ENCODE measurements around the gene VAV2.

The VAV2 gene

DNA sequence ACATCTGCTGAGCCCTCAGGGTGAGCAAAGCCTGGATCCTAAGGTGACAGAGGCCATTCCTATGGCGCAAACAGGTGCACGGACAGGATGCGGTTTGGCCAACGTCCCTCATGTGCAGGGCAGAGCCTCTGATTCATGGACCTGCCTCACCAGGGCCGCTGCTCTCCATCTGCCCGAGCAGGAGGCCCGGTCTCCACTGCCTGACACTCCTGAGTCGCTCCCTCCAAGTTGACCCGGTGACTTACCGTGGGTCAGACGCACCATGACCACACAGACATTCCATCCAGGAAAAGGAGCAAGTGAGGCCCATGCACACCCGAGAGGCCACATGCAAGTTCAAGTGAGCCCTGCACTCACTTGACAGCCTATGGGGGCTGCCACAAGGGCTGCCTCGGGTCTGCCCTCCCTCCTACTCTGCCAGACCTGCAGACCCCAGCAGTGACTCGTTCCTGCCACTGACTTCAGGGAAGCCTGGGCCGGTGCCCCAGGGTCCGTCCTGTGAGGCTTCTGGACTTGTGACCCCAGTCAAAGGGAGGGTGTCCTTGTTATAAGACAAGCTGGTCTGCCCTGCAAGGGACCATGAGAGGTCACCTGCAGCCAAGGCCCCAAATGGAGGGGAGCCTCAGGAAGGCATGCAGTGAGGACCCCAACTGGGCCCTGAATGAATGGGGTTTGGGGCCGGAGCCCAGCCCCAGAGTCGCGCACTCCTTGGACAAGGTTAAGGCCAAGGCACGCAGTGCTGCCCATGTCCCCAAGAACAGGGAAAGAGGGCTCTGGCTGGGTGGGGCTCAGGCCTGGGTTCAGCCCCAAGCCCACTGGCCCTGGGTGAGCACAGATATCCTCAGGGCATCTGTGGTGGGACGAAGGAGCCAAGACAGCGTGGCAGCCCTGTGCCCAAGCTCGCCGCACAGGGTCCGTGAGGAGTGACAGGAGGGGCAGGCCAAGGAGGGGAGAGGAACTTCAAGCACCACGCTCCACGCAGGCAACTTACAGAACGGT, 43.2 kb upstream of the VAV2 start:
- Histone ChIP-seq H3K36me3 (peaks cover 92 to 100% (median 99%) of the 10 kb centered on the region in 11 experiments), H3K27me3 (no peaks in the 10 kb centered on the region)
- TF ChIP-seq Cebpa-rat (IDR thresholded peaks at IDR 0.05), result no peak

DNA sequence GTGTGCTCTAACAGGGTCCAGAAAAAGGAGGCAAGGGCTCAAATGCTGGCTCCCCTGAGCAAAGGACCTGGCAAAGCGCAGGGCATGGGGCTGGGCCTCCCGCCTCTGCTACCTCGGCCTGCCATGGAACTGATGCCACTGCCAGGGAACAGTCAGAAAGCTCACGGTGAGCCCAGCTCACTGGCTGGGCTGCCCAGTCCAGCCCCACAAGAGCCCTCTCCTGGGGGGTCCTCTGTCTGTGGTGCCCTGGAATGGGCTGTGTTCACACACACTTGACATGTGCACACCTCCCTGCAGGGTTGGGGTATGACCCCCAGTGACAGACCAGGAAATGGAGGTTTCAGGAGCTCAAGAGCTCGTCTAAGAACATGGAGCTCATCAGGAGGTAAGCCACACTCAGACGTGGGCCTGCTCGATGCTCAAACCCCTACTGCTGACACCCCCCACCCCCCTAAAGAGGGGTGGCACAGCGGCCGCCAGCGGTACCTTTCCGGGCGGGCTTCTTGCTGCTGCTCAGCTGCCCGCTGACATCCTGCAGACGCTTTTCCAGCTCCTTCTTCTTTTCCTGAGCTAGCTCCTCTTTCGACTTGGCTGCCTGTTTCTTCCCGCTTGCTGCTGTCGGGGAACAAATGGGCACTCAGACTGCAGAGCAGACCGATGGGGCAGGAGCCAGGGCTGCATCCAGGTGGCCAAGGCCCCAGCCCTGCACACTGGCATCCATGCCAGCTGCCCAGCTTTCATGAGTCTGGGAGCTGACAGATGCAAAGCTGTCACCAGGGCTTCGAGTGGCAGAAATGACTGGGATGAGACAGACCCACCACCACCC, 42.3 kb upstream of the VAV2 start:
- Histone ChIP-seq H3K4me3 (no peak overlapping the region), H4K20me1 (peaks cover 0 to 71% (median 26%) of the 10 kb centered on the region in 11 experiments; a peak in 15 of 22 replicates), H3K27ac (no peak overlapping the region), H3K9me3 (replicated peaks in 1 of 11) (peaks cover 0 to 10% (median 0%) of the 10 kb centered on the region in 11 experiments; a peak in 1 of 22 replicates), H3K36me3 (peaks cover 89 to 100% (median 96%) of the 10 kb centered on the region in 11 experiments), H3K9ac (no peak overlapping the region), H3K27me3 (no peaks in the 10 kb centered on the region), H3K4me2 (no peak overlapping the region), H3K4me1 (peaks cover 0 to 2% (median 0%) of the 10 kb centered on the region in 10 experiments; a peak in 3 of 20 replicates)
- TF ChIP-seq Cebpa-rat (IDR thresholded peaks at IDR 0.05), result no peak

More for the DNA sequence above, 43.2 kb upstream of the VAV2 start:
- peaks cover 0 to 10% (median 0%) of the 10 kb centered on the region in 11 experiments; a peak in 1 of 22 replicates for H3K9me3 ChIP-seq (replicated peaks in 1 of 11)
- no peak overlapping the region for H3K4me3 ChIP-seq
- H4K20me1 ChIP-seq, result peaks cover 0 to 71% (median 23%) of the 10 kb centered on the region in 11 experiments; a peak in 15 of 22 replicates
- no peak overlapping the region for H3K4me2 ChIP-seq
- no peaks in the 10 kb centered on the region for H3K4me1 ChIP-seq
- no peak overlapping the region for H3K27ac ChIP-seq
- H3K9ac ChIP-seq, result no peak overlapping the region

GRCh38 chr9:134033516-134034214, 41.5 kb upstream of the VAV2 start:
- Histone ChIP-seq H3K4me1 (peaks cover 0 to 9% (median 0%) of the 10 kb centered on the region in 10 experiments; a peak in 4 of 20 replicates), H3K9me3 (replicated peaks in 1 of 11) (peaks cover 0 to 10% (median 0%) of the 10 kb centered on the region in 11 experiments; a peak in 1 of 22 replicates), H3K27me3 (no peaks in the 10 kb centered on the region), H3K4me2 (no peak overlapping the region), H3K27ac (no peak overlapping the region), H4K20me1 (peaks cover 0 to 71% (median 33%) of the 10 kb centered on the region in 11 experiments; a peak in 16 of 22 replicates), H3K9ac (no peak overlapping the region), H3K36me3 (peaks cover 89 to 100% (median 94%) of the 10 kb centered on the region in 11 experiments), H3K4me3 (no peak overlapping the region)
- TF ChIP-seq Cebpa-rat (IDR thresholded peaks at IDR 0.05), result no peak

GRCh38 chr9:134032456-134033222, 40.5 kb upstream of the VAV2 start:
- Histone ChIP-seq H3K9me3 (replicated peaks in 1 of 11) (0 out of 22 replicates have a peak, but pooled peaks cover 0 to under 1% (median 0%) of the 10 kb centered on the region in 11 experiments), H4K20me1 (peaks cover 0 to 73% (median 35%) of the 10 kb centered on the region in 11 experiments; a peak in 16 of 22 replicates), H3K4me3 (no peak overlapping the region), H3K9ac (no peak overlapping the region), H3K4me1 (peaks cover 0 to 9% (median 0%) of the 10 kb centered on the region in 10 experiments; a peak in 4 of 20 replicates), H3K27ac (no peak overlapping the region), H3K4me2 (no peak overlapping the region), H3K36me3 (peaks cover 81 to 99% (median 90%) of the 10 kb centered on the region in 11 experiments), H3K27me3 (no peaks in the 10 kb centered on the region)
- TF ChIP-seq Cebpa-rat (IDR thresholded peaks at IDR 0.05), result no peak

- H3K4me2 ChIP-seq, result no peak overlapping the region
- H4K20me1 ChIP-seq, result peaks cover 0 to 80% (median 42%) of the 10 kb centered on the region in 11 experiments; a peak in 17 of 22 replicates
- no peak overlapping the region for H3K9ac ChIP-seq
- H3K27ac ChIP-seq, result no peak overlapping the region
- peaks cover 0 to 10% (median 6%) of the 10 kb centered on the region in 10 experiments; a peak in 16 of 20 replicates for H3K4me1 ChIP-seq
- no peaks in the 10 kb centered on the region for H3K27me3 ChIP-seq
- no peak overlapping the region for H3K4me3 ChIP-seq
- no peaks in the 10 kb centered on the region for H3K9me3 ChIP-seq (replicated peaks in 1 of 11)
- no peak for TF ChIP-seq Cebpa-rat (IDR thresholded peaks at IDR 0.05)
- peaks cover 75 to 99% (median 87%) of the 10 kb centered on the region in 11 experiments for H3K36me3 ChIP-seq
Measured at GRCh38 chr9:134031783-134032182, 39.7 kb upstream of the VAV2 start.

GRCh38 chr9:134030821-134031470, 38.8 kb upstream of the VAV2 start:
- no peaks in the 10 kb centered on the region for H3K27me3 ChIP-seq
- H3K4me1 ChIP-seq, result peaks cover 8 to 19% (median 14%) of the 10 kb centered on the region in 10 experiments
- no peak overlapping the region for H3K4me2 ChIP-seq
- no peaks in the 10 kb centered on the region for H3K9me3 ChIP-seq (replicated peaks in 1 of 11)
- peaks cover 0 to 80% (median 49%) of the 10 kb centered on the region in 11 experiments; a peak in 18 of 22 replicates for H4K20me1 ChIP-seq
- H3K4me3 ChIP-seq, result no peak overlapping the region
- peaks cover 67 to 95% (median 80%) of the 10 kb centered on the region in 11 experiments for H3K36me3 ChIP-seq
- no peak overlapping the region for H3K27ac ChIP-seq
- no peak overlapping the region for H3K9ac ChIP-seq
- no peak for TF ChIP-seq Cebpa-rat (IDR thresholded peaks at IDR 0.05)
